ENCODE data around the gene FTH1. TPM values are rescaled to one million over a fixed set of nuclear protein-coding genes. Genes with fewer than 3 reads are reported as not detected.

Gene FTH1
- total RNA-seq, 4 donors from 2014 or later, result 2,288 to 6,007 (median 4,694) TPM

GRCh38 chr11:61971248-61972111, 4.0 kb upstream of the FTH1 start:
- H3K27me3 ChIP-seq, result no peaks in the 10 kb centered on the region

GRCh38 chr11:61969838-61970662, 2.6 kb upstream of the FTH1 start:
- H3K4me1 ChIP-seq, result peaks cover 45 to 73% (median 68%) of the 10 kb centered on the region in 4 donors
- no peaks in the 10 kb centered on the region for H3K9me3 ChIP-seq
- WGBS, 2 donors (ENCODE audit: low coverage in 1 of 2), result 88 to 89% methylated on average over 2 of the region's 2 CpGs
- TF ChIP-seq POLR2AphosphoS5 (IDR thresholded peaks at IDR 0.05), result peak; percentile 42 to 68 (median 46)
- TF ChIP-seq, protein P1, sequence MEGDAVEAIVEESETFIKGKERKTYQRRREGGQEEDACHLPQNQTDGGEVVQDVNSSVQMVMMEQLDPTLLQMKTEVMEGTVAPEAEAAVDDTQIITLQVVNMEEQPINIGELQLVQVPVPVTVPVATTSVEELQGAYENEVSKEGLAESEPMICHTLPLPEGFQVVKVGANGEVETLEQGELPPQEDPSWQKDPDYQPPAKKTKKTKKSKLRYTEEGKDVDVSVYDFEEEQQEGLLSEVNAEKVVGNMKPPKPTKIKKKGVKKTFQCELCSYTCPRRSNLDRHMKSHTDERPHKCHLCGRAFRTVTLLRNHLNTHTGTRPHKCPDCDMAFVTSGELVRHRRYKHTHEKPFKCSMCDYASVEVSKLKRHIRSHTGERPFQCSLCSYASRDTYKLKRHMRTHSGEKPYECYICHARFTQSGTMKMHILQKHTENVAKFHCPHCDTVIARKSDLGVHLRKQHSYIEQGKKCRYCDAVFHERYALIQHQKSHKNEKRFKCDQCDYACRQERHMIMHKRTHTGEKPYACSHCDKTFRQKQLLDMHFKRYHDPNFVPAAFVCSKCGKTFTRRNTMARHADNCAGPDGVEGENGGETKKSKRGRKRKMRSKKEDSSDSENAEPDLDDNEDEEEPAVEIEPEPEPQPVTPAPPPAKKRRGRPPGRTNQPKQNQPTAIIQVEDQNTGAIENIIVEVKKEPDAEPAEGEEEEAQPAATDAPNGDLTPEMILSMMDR (IDR thresholded peaks at IDR 0.05), result no peak
- H3K27me3 ChIP-seq, result no peaks in the 10 kb centered on the region
- in situ Hi-C loops (cut with MboI; ENCODE audit: low pct_ligation_motif_present in 1 of 4, low pct_unique_long_range_greater_than_20kb in 1 of 4, low sequenced_read_pairs in 3 of 4) (no loop called here), intact Hi-C loops (cut with DNase I; ENCODE audit: low total_unique reads) (no loop called here)
- H3K36me3 ChIP-seq, result peaks cover 0 to 14% (median 5%) of the 10 kb centered on the region in 4 donors
- no peak overlapping the region for H3K4me3 ChIP-seq
- DNase-seq, result no peak
- H3K27ac ChIP-seq, result peak overlapping the region; percentile 99 to 100 (median 100)

More at GRCh38 chr11:61971248-61972111, 4.0 kb upstream of the FTH1 start:
- Histone ChIP-seq H3K4me3 (no peak overlapping the region), H3K4me1 (peaks cover 55 to 81% (median 76%) of the 10 kb centered on the region in 4 donors), H3K9me3 (no peaks in the 10 kb centered on the region), H3K27ac (peak overlapping the region; percentile 99 to 100 (median 100)), H3K36me3 (no peaks in the 10 kb centered on the region)
- TF ChIP-seq, protein P1 (IDR thresholded peaks at IDR 0.05), result no peak
- TF ChIP-seq EP300 (IDR thresholded peaks at IDR 0.05; ENCODE audit: low read depth), result peak; percentile 44
- peak; percentile 60 to 97 (median 88) for TF ChIP-seq POLR2AphosphoS5 (IDR thresholded peaks at IDR 0.05)
- TF ChIP-seq POLR2A (IDR thresholded peaks at IDR 0.05), result peak; percentile 84
- WGBS, 2 donors (ENCODE audit: low coverage in 1 of 2), result 33 to 80% methylated on average over 1 to 14 of the region's 16 CpGs
- in situ Hi-C loops (cut with MboI; ENCODE audit: low pct_ligation_motif_present in 1 of 4, low pct_unique_long_range_greater_than_20kb in 1 of 4, low sequenced_read_pairs in 3 of 4) (no loop called here), intact Hi-C loops (cut with DNase I; ENCODE audit: low total_unique reads) (no loop called here)
- peak; percentile 94 for DNase-seq

- H3K4me1 ChIP-seq, result peaks cover 45 to 76% (median 71%) of the 10 kb centered on the region in 4 donors
- H3K4me3 ChIP-seq, result peak overlapping the region in 1 of 4 donors; percentile 95
- H3K27me3 ChIP-seq, result no peaks in the 10 kb centered on the region
- H3K27ac ChIP-seq, result peak overlapping the region; percentile 99 to 100 (median 100)
- intact Hi-C loops (cut with DNase I; ENCODE audit: low total_unique reads) (no loop called here), in situ Hi-C loops (cut with MboI; ENCODE audit: low pct_ligation_motif_present in 1 of 4, low pct_unique_long_range_greater_than_20kb in 1 of 4, low sequenced_read_pairs in 3 of 4) (no loop called here)
- no peak for TF ChIP-seq POLR2A (IDR thresholded peaks at IDR 0.05)
- no peak for TF ChIP-seq EP300 (IDR thresholded peaks at IDR 0.05; ENCODE audit: low read depth)
- TF ChIP-seq POLR2AphosphoS5 (IDR thresholded peaks at IDR 0.05), result no peak
- TF ChIP-seq, protein P1 (IDR thresholded peaks at IDR 0.05), result no peak
- no peak for DNase-seq
- H3K9me3 ChIP-seq, result no peaks in the 10 kb centered on the region
- peaks cover 0 to 21% (median 8%) of the 10 kb centered on the region in 4 donors for H3K36me3 ChIP-seq
- 82 to 88% methylated on average over 1 to 7 of the region's 7 CpGs for WGBS, 2 donors (ENCODE audit: low coverage in 1 of 2)
These were observed 1.9 kb upstream of the FTH1 start for GRCh38 chr11:61969391-61969758.

Measured in transverse colon (tissue), 4 donors.